OCI-LY1 (cell line): ENCODE data around the gene CDK11A.
"Not testable (repeated sequence)": the region's sequence is repeated elsewhere in the genome, so short reads cannot be mapped to it uniquely, and the experiment has no call there.

Experiments used
- CTCF ChIP-seq: fragments of 200-600 bp; sonication (generic), shearing (Covaris generic); IDR thresholded peaks from 2 replicates; pipeline ENCODE4 v1.5.1; 2017; ENCODE audit warnings: mild to moderate bottlenecking, antibody characterized with exemption, low read length, moderate library complexity, mixed read lengths
- EZH2 ChIP-seq: fragments of 200-600 bp; sonication (generic), shearing (Covaris generic); IDR thresholded peaks from 2 replicates; pipeline ENCODE4 v1.8.0; 2017; ENCODE audit warnings: borderline replicate concordance, mixed run types, mild to moderate bottlenecking, antibody characterized with exemption, low read length, moderate library complexity, mixed read lengths

GRCh38 chr1:1707897-1708296 lies 16.3 kb downstream of the CDK11A start:
- not testable (repeated sequence) for TF ChIP-seq CTCF, EZH2
